Activated CD8-positive, alpha-beta T cell treated with anti-CD3 and anti-CD28 coated beads for 36 hours (primary cell): ENCODE data around the gene MICALL1. TPM values are rescaled to one million over a fixed set of nuclear protein-coding genes. Genes with fewer than 3 reads are reported as not detected.

ENCODE experiments used
- ATAC-seq: fragments of 200-7000 bp; cut with Tn5 transposase; one replicate; pipeline ENCODE4 v1.10.0; 2021; ENCODE audit warnings: mild to moderate bottlenecking, moderate library complexity
- CTCF ChIA-PET: fragments of 350-600 bp; sonication (Branson Sonifier 250); formaldehyde crosslinking; loops from one replicate; lab custom pipeline; 2021; ENCODE audit warnings: antibody characterized with exemption; lab: Charles Lee
- POLR2A ChIA-PET: fragments of 350-600 bp; sonication (Branson Sonifier 250); formaldehyde crosslinking; loops from one replicate; lab custom pipeline; 2021; ENCODE audit warnings: antibody characterized with exemption; lab: Charles Lee
- DNase-seq: peaks from one replicate; pipeline ENCODE4 v3.0.0-alpha.2; 2020
- H3K27ac Mint-ChIP-seq: one replicate; pipeline ENCODE4 v1.8.0; 2021; ENCODE audit warnings: mild to moderate bottlenecking, mixed read lengths
- H3K27me3 Mint-ChIP-seq: one replicate; pipeline ENCODE4 v1.8.0; 2021; ENCODE audit warnings: mixed read lengths
- H3K36me3 Mint-ChIP-seq: one replicate; pipeline ENCODE4 v1.8.0; 2021; ENCODE audit warnings: low read depth, mixed read lengths
- H3K4me1 Mint-ChIP-seq: one replicate; pipeline ENCODE4 v1.8.0; 2021; ENCODE audit warnings: low read depth, mixed read lengths
- H3K4me3 Mint-ChIP-seq: one replicate; pipeline ENCODE4 v1.8.0; 2021; ENCODE audit warnings: mild to moderate bottlenecking, moderate library complexity, mixed read lengths
- H3K9me3 Mint-ChIP-seq: one replicate; pipeline ENCODE4 v1.8.0; 2021; ENCODE audit warnings: mixed read lengths
- CTCF ChIP-seq: fragments of 200-600 bp; IDR thresholded peaks from one replicate; pipeline ENCODE4 v1.8.0; 2022; ENCODE audit warnings: antibody characterized with exemption, mild to moderate bottlenecking
- intact Hi-C: fragments of 100-400 bp; cut with micrococcal nuclease; formaldehyde crosslinking; loops from one replicate; pipeline ENCODE4 v1.10.0; 2022
- total RNA-seq, 2 experiments: library from RNA; stranded (reverse); gene quantifications; one replicate each; pipeline ENCODE4 v1.2.3, GENCODE V29; 2021

The MICALL1 gene
- total RNA-seq, 2 experiments from 2014 or later: 10.2 to 11.8 TPM

DNA sequence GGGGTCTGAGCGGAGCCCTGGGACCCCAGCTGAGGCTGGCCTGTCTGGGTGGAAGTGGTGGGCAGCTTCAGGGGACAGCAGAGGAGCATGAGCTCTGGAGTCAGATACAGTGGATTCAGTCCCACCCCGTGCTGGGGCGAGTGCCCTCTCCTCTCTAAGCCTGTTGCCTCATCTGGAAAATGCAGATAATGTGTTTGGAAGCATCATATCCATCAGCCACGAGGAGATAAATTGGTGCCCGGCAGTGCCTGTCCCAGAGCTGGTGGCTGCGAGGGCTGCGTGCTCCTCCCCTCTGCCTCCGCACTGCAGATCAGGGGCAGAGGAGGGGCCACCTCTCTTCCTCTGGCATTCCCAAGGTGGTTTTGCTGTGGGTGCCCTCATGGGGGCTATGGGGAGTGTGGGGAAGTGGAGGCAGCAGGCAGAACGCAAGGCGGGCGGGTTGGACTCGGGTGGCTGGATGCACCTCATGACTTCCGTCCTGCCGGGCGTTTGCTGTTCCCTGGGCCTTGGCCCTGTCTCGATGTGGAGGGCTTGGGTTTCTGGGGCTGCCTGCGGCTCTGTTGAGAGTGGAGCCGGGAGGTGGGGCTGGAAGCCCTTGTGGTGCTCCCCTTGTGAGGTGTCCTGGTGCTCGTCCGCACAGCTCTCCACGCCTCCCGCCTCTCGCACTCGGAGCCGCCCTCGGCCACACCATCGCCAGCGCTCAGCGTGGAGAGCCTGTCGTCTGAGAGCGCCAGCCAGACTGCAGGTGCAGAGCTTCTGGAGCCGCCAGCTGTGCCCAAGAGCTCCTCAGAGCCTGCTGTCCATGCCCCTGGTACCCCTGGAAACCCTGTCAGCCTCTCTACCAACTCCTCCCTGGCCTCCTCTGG, 20.9 kb downstream of the MICALL1 start:
- ATAC-seq: no peak
- no peaks in the 10 kb centered on the region for H3K9me3 Mint-ChIP-seq
- intact Hi-C loops: no loop called here
- H3K4me1 Mint-ChIP-seq: no peaks in the 10 kb centered on the region
- CTCF ChIA-PET: interaction anchor here (1.1 kb wide), 1 partner anchor 39 kb away, joined by 3 read pairs; no protein-coding TSS in a partner anchor
- TF ChIP-seq CTCF: no peak
- H3K36me3 Mint-ChIP-seq: no peaks in the 10 kb centered on the region
- H3K27ac Mint-ChIP-seq: no peak overlapping the region
- no peak for DNase-seq
- H3K27me3 Mint-ChIP-seq: no peaks in the 10 kb centered on the region
- no peak overlapping the region for H3K4me3 Mint-ChIP-seq
- POLR2A ChIA-PET: interaction anchor here (1.2 kb wide), 1 partner anchor 21 kb away, joined by 3 read pairs; no protein-coding TSS in a partner anchor

GRCh38 chr22:37927637-37927936, 21.5 kb downstream of the MICALL1 start:
- Mint-ChIP-seq H3K4me3 (no peak overlapping the region), H3K27ac (no peak overlapping the region), H3K9me3 (no peaks in the 10 kb centered on the region), H3K36me3 (no peaks in the 10 kb centered on the region), H3K4me1 (no peaks in the 10 kb centered on the region), H3K27me3 (no peaks in the 10 kb centered on the region)
- intact Hi-C loops: no loop called here
- CTCF ChIA-PET: no interaction called here
- no peak for ATAC-seq
- TF ChIP-seq CTCF: no peak
- POLR2A ChIA-PET: interaction anchor here (1.2 kb wide), 1 partner anchor 22 kb away, joined by 3 read pairs; no protein-coding TSS in a partner anchor
- DNase-seq: no peak

DNA sequence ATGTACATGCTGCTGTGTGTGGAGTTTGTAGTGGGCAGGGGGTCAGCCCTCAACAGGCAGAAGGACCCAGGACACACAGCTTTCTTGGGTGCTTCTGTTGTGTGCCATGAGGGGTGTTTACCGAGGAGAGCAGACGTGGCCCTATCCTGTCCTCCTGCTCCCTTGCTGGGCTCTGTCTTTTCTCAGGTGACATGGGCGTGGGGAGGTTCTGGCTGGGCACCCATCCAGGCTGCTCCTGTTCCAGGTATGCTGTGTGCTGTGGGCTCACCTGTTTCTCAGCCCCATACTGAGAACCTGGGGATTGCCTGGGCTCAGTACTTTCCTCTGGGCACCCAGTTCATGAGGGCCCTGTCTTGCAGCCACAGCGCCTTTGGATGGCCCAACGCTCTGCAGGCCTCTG, 23.3 kb downstream of the MICALL1 start:
- no peaks in the 10 kb centered on the region for H3K27me3 Mint-ChIP-seq
- no peak for DNase-seq
- no peaks in the 10 kb centered on the region for H3K9me3 Mint-ChIP-seq
- no peak for TF ChIP-seq CTCF
- CTCF ChIA-PET: interaction anchor here (1.2 kb wide), 1 partner anchor 112 kb away, joined by 3 read pairs; no protein-coding TSS in a partner anchor
- H3K36me3 Mint-ChIP-seq: peaks cover 2% of the 10 kb centered on the region
- intact Hi-C loops: no loop called here
- no peak for ATAC-seq
- peaks cover 9% of the 10 kb centered on the region for H3K4me1 Mint-ChIP-seq
- POLR2A ChIA-PET: no interaction called here
- no peak overlapping the region for H3K4me3 Mint-ChIP-seq
- H3K27ac Mint-ChIP-seq: no peak overlapping the region

DNA sequence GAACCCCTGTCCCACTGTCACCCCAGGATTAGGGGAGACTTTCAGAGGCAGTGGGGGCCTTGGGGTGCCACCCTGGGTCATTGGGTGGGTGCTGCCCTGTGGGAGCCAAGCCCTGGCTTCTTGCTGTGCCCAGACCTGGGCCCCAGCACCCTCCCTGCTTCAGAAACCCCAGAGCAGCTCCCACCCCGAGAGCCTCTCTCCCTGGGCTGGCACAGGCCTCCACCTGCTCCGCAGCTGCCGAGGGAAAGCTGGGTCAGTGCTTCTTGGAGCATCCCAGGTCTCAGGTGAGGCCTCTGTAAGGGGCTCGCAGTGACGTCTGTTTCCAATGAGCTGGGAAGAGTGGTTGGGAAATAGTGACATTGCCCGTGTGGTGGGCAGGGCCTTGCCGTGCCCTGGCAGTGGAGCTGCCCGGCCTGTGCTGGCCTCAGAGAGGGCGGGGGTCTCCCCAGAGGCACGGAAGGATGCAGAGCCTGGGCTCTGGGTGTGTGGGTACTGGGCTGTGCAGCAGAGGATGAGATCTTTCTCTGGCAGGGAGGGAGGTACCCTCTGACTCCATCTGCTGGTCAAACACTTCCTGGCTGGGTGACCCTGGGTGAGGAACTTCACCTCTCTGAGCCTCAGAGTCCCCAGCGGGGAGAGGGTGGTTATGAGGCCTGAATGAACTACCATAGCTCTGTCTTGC, 24.3 kb downstream of the MICALL1 start:
- Mint-ChIP-seq H3K27me3 (no peaks in the 10 kb centered on the region), H3K9me3 (no peaks in the 10 kb centered on the region), H3K27ac (no peak overlapping the region), H3K36me3 (peaks cover 2% of the 10 kb centered on the region), H3K4me3 (no peak overlapping the region), H3K4me1 (peaks cover 9% of the 10 kb centered on the region)
- ChIA-PET CTCF (interaction anchor here (1.2 to 1.4 kb wide), 2 partner anchors 23 to 113 kb away, joined by 3 to 4 read pairs; partner anchors contain the start of genes C22orf23 and POLR2F), POLR2A (interaction anchor here (0.8 to 1.0 kb wide), 2 partner anchors 14 to 106 kb away, joined by 3 read pairs; no protein-coding TSS in a partner anchor)
- intact Hi-C loops: loop anchor here (5.0 kb wide), 1 partner anchor 113 kb away; no protein-coding TSS in a partner anchor
- TF ChIP-seq CTCF: peak; percentile 52
- ATAC-seq: no peak
- DNase-seq: peak; percentile 36
